ENCODE data around the gene SDC1.

SDC1 gene

DNA sequence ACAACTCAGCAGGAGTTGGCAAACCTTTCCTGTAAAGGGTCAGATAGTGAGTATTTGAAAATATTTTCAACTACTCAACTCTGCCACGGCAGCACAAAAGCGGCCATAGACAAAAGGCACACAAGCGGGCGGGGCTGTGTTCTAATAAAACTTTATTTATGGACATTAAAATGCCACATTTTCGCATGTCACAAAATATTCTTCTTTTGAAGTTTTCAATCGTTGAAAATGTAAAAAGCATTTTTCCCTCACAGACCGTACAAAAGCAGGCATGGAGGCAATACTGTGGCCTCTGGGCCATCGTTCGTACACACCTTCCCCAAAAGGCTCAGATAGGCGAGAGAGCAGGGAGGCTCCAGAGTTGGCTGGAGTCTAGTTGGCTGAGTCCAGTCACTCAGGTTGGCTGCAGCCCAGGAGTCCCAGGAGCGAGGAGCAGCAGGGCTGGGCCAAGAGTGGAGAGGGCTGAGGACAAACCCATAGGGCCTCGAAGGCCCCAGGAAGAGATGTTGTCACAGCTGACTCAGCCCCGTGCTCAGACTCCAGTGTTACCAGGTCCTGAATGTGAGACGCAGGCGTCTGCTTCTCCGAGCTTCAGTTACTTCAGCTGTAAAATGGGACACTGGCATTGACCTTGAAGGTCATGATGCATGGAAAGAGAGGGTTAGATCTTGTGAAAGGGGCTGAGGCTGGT, 42.5 kb downstream of the SDC1 start:
- DNase-seq, result no peak

DNA sequence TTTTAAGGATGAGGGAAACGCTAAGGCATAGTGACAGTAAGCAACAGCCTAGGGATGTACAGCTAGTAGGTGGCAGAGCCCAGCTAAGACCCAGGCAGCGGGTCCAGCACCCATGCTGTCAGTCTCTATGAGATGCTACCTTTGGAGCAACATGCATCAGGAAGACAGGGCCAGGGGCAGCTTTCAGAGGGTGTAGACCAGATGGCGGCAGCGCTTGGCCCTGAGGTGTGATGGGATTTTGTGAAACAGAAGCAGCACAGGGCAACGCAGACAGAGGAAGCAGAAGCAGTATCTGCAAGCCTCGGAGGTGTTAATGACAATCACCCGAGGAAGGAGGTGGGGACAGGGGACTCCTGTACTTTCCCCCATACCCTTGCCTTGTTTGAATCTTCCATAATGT, 43.2 kb downstream of the SDC1 start:
- no peak for DNase-seq

DNA sequence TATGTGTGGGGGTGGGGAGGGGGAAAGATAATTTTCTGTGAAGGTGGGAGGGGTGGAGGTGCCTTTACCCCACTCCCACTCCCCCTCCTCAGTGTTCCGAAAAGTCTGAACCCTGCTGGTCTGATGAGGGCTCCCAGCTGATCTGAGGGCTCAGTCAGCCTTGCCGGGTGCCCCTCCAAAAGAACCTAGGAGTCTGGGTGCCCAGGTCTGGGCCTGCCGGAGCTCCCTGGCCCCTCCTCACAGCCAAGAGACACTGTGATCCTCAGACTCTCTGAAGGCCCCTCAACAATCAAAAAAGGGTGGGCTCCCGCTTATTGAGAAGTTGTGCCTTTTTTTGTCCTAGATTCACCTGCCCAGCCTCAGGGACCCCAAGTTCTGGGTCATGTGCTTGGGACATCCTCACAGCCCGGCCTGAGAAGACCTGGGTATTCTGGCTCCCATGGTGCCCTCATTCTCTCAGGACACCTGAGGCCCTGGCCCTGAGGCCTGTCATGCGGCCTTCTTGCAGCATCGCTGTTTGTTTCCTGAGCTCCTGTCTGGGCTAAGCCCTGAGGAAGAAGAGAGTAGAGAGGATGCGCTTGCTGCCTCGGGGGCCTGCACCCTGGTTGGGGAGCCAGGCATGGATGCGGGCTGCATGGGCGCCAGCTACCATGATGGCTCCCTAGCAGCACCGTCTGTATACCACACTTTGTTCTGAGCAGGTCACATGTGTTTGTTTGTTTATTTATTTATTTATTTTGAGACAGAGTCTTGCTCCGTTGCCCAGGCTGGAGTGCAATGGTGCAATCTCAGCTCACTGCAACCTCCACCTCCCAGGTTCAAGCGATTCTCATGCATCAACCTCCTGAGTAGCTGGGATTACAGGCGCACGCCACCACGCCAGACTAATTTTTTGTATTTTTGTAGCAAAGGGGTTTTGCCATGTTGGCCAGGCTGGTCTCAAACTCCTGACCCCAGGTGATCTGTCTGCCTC, 44.0 kb downstream of the SDC1 start:
- no peak for DNase-seq

DNA sequence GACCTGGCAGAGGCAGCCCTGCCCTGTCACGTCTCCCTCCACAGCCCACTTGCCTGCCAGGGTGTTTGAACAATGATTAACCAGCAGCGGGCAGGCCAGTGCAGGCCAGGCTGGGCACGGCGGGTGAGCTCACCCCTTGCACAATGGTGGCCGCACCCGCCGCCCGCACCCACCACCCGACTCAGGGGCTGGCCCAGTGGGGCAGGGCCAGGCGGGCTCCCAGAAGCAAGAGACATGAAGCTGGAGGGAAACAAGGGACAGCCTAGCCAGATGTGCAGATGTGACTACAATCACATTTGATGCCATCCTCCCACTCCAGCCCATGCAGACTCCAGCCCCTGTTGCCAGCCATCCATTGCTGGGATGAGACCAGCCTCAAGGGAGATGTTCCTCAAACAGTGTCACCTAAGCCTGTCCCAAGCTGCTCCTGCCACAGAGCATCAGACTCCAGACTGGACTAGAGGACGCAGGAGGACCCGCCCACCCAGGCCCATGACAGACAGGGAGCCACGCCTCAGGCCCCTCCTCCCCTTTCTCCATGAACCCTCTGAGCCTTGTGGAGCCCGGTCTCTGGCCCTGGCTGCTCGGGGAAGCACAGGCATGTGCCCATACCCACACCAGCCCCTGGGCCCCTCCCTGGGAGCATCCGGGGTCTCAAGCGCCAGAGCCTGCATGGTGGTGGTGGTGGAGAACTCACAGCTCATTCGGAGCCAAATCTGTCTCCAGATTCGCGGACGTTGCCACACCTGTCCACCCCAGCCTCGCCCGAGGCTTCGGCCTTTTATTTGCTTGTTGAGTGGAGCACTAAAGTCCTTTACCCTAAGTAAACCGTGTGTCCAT, 45.0 kb downstream of the SDC1 start:
- no peak for DNase-seq

DNA sequence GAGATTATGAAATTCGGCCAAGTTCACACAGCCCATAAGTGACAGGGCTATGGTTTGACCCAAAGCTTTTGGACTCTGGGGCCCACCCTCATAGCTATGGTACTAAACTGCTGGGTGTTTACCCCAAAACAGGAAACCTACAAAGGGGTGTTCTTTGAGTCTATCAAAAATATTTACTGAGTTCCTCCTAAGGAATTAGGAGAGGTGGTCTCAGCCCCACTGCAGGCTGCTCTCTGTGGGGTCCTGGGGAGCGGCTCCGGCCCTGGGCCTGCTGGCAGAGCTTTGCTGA, 45.5 kb downstream of the SDC1 start:
- DNase-seq, result no peak

DNA sequence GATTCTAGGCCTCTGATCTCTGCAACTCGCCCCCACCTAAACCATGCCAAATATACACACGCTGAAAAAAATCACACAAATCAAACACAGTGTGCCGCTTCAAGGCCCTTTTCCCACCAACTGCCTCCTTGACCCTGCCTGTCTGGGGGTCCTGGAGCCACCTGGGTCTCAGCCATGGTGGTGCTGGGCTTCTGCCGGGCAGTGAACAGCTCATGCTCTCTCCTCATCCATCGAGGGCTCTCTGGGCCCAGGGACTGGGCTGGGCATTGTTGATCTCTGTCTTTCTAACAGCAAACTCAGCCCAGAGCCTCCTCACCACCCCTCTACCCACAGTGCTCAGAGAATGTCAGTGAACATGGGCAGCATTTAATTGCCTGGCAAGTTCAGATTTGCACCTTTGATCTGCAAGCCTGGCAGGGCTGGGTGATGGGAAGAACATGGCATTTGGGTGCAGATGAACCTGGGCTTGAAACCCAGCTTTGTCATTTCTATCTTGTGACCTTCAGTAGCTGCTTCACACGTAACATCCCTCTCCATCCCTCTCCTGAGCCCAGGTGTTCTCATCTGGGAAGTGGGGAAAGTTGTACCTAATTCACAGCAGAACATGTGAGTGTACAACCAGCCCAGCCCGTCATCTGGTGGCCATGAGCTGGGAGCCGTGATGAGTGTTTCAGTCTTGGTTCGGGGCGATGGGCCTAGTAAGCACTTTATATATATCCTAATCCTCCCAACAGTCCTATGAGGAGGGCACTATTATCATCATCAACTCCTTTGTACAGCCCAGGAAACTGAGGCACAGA, 46.1 kb downstream of the SDC1 start:
- no peak for DNase-seq

DNA sequence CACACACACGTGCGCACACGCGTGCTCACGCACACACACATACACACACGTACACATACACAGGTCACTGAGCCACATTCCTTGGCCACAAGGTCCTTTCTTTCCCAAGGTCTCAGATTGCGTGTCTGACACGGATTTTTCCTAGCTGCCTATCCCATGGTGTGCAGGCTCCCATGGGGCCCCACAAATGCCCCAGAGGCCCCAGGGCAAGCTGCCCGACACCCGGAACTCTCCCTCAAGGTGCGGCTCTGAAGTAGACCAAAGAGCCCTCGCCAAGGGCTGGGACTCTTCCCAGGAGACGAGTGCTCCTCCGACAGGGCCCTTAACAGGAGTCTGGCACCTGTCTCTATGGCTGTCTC, 46.7 kb downstream of the SDC1 start:
- DNase-seq, result no peak

DNA sequence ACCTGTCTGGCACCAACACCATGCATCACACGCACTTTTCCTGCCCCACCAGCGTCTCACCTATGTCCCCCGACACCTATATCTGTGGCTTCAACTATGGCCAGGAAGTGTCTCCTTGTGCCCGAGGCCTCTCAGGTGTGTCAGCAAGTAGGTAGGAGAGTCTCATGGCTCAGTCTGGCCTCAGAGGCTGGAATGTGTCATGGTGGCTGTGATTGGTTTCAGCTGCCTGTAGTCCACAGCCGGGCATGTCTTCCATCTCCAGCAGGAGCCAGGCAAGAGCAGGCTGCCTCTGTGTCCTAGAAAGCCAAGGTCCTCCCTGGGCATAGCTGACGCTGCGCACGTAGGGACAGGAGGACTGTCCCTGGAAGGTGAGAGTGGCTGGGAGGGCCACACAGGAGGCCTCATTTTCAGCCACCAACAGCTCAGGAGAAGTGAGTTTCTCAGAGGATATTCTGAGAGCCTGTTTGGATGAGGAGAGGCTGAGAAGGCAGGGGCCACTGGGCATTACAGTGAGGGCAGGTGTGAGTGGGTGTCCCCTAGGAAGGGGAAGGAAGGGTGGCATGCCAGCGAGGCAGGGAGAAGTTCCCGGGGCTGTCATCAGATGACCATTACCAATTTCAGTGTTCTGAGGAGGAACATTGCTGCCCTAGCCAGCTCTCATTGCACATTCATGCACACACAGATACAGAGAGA, 47.2 kb downstream of the SDC1 start:
- DNase-seq, result no peak

DNA sequence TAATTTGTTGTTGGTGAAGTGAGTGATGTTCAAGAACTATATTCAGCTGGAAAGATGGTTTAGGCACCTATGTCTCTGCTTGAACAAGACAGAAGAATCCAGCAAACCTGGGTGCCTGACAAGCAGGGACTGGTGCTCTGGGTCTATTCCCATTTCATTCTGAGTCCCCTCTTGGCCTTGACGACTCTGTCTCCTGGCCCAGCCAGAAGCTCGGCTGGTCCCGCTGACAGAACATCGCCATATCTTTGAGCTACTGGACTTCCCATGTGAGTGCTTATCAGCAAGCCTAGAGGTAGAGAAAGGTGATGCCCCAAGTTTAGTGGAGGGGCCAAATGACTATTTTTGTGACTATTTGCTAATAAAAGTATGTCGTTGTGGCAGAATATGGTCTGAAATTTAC, 48.2 kb downstream of the SDC1 start:
- no peak for DNase-seq

DNA sequence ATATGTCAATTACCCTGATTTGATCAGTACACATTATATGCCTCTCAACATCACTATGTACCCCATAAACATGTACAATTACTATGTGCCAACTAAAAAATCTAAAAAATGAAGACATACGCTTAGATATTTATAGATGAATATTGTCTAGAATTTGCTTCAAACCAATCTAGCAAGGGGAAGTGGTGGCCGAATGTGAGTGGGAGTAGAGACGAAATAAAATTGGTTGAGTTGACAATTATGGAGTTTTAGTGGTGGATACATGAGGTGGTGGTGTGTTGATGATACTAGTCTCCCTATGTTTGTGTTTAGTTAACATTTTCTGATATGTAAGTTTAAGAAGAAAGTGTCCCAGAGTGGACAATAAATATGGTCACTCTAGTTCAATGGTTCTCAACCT, 49.0 kb downstream of the SDC1 start:
- no peak for DNase-seq

DNA sequence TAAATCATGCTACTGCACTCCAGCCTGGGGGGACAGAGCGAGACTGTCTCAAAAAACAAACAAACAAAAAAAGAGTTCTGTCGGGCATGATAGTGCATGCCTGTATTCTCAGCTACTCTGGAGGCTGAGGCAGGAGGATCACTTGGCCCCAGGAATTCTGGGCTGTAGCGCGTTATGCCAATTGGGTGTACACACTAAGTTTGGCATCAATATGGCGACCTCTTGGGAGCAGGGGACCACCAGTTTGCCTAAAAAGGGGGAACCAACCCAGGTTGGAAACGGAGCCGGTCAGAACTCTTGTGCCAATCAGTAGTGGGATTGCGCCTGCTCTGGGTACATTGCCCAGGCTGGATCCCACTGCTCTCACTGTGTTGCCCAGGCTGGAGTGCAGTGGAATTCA, 49.7 kb downstream of the SDC1 start:
- no peak for DNase-seq

DNA sequence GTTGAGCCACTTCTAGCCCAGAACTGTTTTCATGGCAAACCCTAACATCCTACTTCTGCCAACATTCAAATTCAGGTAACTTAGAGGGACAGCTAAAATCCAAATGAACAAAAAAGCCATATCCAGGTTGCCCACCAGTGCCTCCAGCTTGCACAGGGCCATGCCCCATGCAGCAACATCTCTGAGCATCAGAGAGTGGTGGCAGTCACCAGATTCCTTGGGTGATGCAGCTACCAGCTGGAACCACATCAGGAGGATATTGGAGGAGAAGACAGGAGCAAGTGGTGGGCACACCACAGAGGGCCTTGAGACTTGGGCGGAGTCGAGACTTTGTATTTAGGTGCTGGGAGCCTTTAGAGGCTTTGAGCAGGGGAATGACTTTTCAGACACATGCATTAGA, 50.5 kb downstream of the SDC1 start:
- DNase-seq, result no peak

DNA sequence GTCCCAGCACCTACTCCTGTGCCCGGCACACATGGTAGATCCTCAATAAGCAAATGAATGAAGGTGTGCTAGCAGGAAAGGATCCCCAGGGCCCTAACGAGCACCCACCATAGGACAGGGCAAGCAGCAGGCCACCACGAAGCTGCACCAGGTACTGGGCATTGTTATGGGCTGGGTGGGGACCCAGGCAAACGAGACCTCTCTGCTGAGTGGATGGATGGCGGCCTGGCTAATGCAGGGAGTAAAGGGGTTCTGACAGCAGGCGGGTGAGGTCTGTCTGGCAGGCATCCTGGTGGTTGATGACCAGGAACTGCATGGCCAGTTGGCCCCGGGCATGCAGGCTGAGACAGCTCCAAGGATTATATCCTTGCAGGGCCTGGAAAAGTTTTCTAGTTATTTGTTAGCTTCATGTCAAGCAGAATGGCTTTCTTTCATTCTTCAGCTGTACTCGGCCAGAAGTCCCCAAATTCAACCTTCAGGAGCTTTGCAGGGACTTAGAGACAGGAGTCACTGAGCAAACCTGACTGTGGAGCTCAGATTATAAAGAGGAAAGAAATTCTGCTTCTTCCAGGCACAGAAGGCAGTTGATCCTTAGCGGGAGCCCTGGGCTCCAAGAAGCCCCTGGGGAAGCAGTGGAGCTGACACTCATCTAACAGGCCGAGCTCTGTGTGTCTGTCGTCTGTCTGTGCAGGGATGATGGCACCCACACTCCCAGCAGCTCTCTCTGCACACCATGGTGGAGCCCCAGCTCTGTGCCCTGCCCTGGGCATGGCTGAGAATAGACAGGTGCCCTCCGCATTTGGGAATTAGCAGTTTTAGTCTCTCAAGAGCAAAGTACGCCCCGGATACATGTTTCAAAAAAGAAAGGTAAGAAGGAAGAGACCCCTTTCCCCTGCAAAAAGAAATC, 51.2 kb downstream of the SDC1 start:
- no peak for DNase-seq

DNA sequence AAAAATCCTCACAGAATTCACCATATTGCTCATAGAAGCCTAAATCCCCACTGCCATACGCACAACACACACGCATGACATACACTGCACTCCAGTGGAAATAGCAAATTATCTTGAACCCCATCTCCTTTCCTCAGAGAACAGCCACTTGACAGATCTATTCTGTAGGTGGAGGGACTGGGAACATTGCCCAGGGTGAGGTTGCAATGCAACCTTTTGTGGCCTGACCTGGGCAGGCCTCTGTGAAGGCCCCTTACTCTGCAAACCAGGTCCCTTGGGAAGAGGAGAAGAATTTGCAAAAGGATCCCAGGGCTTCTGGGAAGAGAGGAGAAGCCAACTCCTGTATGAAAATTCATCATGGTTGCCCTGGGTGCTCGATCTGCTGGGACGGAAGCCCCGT, 51.9 kb downstream of the SDC1 start:
- DNase-seq, result no peak

DNA sequence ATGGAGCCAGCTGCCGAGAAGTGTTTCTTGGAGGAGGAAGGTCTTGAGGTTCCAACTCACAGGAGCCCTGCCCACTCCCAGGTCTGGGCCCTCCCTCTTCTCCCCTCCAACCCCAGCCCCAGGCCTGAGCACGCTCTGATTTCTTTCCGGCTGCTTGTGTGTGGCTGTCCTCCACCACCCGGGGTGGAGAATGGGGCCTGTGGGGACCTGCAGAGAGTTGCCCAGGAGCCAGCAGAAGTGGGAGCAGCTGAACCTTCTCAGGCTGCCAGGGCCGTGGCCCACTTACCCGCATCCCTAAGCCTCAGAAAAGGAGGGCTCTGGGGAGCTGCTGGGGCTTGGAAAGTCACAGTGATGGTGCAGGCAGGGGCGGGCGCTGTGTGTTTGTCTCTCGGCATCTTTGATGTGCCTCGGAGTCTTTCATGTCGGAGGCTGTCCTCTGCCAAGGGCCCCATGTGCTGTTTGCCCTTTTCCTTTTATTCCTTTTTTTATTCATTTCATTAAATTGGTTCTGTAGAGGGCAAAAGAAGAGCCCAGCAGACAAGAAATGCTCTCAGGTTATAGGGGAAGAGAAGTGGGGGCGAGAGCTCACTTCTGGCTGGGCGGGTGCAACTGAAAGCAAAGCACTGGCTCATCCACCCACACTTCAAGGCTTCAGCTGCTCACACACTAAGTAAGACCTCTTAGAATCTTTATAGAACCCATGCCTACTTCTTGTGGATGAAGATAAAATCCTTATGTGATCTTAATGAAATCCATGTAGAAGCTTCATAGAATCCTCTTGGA, 52.5 kb downstream of the SDC1 start:
- no peak for DNase-seq

DNA sequence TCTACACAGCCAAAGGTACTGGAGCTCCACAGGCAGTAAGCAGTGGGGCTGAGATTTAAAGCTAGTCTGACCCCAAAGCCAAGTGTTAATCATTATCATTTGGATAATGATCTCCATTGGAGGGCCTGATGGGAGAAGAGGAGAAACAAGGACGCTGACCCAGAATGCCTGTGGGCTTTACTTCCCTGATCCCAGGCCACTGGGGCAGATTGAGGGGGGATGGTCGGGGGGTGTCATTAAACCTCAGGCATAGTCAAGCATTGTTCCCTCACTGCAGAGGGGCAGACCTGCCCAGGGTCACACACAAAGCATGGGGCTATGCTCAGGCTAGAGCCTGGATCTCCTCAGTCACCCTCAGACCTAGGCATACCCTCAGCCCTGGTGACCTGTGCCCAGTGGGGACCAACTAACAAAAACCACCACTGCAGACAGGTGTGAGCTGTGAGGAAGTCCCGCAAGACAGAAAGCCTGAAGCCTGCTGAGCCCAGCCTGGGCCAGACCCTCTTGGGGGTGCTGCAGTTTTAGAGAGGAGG, 53.4 kb downstream of the SDC1 start:
- DNase-seq, result no peak

DNA sequence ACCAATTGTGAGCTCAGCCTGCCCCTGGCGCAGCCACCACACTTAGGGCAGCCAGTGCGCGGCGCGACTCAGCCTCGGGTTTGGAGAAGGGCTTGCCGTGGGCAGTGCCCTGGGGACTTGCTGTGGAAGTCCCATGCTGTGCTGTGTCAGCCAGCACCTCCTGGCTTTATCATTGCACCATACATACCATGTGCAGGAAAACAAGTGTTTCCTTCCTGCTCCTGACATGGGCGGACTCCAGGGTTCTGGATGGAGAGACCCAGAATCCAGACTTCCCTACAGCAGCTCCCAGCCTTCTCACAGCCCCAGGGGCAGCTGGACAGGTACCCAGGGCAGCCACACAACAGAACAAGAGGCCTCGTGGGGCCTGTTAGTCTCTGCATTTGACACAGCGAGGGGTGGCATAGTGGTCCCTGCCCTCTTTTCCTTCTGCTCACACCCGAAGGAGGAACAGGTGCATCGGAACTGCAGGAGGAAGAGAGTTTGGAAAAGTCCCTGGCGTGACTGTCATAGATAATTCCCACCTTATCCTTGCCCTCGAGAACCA, 54.2 kb downstream of the SDC1 start:
- DNase-seq, result no peak

DNA sequence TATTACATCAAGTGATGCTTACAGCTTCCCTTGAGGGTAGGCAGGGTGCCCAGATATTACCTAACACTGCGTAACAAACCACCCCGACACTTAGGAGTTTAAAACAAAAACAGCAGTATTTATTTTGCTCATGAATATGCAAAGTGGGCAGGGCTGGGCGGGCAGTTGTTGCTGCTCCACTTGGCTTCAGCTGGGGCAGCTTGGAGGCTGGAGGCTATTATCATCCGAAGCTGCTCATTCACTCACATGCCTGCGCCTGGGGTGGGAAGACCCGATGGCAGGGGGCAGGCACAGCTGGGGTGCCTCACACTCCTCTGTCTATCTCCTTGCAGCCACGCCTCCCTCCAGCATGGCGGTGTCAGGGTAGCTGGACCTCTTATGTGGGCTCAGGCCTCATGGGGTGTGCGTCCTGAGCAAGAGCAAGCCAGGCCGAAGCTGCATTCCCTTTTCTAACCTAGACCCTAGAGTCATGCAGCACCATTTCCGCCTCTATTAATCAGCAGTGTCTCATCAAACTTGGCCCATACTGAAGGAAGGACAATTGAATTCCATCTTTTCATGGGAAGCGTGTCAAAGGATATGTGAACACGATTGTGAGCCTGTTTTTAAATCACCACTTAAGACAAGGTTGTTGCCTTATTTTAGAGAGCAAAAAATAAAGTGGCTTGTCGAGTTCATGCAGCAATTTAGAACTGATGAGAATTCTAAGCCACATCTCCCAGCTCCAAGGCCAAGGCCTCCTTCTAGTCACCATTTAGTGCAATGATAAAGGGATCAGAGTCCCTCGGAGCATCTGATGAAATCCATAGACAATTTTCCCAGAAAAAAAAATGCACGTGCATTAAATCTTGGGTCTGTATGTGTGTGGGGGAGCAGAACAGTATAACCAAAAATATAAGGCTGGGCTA, 54.9 kb downstream of the SDC1 start:
- no peak for DNase-seq
